GM12872 (cell line): ENCODE measurements around the gene DGLUCY.

Source experiments
- TF ChIP-seq, protein P1 (sequence below): IDR thresholded peaks from 3 replicates; pipeline ENCODE4 v1.5.1; 2011; ENCODE audit warnings: low read depth, mild to moderate bottlenecking, low read length, moderate library complexity; ENCODE audit not compliant: insufficient read depth

The DGLUCY gene

DNA sequence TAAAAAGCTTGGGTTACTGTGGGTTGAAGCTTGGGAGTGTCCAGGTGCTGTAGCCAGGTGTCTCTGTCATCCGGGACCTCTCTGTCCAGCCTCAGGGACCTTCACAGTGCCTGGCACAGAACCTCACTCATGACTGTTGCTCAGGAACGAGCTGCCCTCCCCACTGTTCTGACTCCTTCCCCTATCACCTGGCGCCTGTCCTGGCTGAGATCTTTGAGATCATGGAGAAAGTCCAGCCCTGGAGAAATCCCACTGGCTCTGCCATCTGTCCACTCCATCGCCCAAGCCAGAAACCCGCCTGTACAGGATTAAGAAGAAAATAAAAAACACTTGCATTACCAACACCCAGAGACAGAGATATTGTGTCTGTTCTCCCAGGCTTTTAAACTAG is 53.5 kb downstream of the DGLUCY start:
- TF ChIP-seq, protein P1, sequence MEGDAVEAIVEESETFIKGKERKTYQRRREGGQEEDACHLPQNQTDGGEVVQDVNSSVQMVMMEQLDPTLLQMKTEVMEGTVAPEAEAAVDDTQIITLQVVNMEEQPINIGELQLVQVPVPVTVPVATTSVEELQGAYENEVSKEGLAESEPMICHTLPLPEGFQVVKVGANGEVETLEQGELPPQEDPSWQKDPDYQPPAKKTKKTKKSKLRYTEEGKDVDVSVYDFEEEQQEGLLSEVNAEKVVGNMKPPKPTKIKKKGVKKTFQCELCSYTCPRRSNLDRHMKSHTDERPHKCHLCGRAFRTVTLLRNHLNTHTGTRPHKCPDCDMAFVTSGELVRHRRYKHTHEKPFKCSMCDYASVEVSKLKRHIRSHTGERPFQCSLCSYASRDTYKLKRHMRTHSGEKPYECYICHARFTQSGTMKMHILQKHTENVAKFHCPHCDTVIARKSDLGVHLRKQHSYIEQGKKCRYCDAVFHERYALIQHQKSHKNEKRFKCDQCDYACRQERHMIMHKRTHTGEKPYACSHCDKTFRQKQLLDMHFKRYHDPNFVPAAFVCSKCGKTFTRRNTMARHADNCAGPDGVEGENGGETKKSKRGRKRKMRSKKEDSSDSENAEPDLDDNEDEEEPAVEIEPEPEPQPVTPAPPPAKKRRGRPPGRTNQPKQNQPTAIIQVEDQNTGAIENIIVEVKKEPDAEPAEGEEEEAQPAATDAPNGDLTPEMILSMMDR, result no peak

DNA sequence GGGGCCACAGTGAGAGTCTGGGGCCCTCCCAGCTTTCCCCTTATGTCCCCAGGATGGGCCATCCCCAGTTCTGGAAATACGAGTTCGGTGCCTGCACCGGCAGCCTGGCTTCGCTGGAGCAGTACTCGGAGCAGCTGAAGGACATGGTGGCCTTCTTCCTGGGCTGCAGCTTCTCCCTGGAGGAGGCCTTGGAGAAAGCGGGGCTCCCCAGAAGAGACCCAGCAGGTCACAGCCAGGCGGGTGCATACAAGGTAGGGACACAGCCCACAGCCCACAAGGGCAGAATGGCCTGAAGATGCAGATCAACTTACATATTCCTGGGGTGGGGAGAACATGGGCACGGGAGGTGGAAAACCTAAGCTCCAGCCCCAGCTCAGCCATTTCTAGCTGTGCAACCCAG is 56.1 kb downstream of the DGLUCY start:
- TF ChIP-seq, protein P1, result no peak

DNA sequence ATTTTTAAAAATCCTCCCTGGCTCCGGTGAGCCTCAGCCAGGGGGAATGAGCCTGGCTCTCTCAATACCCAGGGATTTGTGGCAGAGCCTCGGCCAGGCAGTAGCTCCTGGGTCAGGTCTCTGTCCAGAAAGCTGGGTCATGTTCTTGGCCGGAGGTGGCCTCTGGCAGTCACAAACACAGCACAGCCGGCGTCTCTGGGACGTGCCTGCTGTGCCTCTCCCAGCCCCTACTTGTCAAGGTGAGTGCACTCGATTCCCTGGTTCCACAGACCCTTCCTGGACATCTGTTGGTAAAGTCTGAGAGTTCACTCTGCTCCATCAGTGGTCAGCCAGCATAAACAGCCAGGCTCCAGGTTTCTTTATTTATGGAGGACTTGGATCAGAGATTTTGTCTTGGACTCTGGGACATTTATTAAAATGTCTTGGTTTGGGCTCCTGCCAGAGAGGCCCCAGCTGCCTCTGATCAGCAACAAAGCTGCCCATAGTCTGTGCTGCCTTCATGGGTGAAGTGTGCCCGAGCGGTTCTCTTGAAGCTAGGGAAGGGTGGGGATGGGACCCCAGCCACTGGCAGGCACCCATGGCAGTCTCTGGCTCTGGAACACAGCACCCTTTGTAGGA is 56.7 kb downstream of the DGLUCY start:
- TF ChIP-seq, protein P1, result no peak

DNA sequence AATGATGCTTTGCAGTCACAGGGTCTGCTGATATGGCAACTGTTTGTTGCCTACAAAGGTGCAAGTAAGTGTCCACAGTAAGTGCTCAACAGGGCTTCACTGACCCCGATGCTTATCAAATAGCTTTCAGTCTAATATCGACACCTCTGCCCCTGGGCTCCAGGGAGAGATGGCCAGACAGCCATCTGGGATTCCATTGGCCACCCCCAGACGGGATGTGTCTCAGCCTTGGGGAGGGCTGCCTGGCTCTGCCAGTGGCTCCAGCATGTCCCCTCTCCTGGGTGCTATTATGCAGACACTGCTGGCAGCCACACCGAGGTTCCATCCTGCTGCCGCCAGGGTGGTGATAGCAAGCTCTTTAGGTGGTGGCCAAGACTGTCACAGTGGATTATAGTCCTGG is 57.4 kb downstream of the DGLUCY start:
- TF ChIP-seq, protein P1, result no peak

DNA sequence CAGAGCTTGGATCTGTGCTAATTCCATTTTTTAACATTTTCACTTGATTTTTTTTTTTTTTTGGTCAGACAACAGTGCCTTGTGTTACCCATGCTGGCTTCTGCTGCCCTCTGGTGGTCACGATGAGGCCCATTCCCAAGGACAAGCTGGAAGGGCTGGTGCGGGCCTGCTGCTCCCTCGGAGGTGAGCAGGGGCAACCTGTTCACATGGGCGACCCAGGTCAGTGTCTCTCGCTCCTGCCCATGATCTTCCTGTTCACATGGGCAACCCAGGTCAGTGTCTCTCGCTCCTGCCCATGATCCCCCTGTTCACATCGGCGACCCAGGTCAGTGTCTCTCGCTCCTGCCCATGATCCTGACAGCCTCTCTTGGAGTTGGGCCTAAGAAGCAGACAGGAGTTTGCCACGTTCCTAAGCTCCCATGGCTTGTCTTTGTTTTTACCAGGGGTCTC is 59.4 kb downstream of the DGLUCY start:
- TF ChIP-seq, protein P1, result peak; percentile 84

DNA sequence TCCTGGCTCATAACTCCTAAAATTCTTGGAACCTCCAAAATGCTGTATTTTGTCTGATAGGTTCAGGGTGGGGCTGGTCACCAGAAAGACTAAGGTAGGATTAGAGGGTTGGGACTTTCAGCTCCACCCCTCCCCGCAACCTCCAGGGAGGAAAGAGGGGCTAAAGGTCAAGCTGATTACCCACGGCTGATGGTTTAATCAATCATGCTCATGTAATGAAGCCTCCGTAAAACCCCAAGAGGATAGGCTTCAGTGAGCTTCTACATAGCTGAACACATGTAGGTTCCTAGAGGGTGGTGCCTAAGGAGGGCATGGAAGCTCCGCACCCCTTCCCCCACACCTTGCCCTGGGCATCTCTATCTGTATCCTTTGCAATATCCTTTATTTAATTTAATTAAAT is 60.0 kb downstream of the DGLUCY start:
- TF ChIP-seq, protein P1, result no peak

DNA sequence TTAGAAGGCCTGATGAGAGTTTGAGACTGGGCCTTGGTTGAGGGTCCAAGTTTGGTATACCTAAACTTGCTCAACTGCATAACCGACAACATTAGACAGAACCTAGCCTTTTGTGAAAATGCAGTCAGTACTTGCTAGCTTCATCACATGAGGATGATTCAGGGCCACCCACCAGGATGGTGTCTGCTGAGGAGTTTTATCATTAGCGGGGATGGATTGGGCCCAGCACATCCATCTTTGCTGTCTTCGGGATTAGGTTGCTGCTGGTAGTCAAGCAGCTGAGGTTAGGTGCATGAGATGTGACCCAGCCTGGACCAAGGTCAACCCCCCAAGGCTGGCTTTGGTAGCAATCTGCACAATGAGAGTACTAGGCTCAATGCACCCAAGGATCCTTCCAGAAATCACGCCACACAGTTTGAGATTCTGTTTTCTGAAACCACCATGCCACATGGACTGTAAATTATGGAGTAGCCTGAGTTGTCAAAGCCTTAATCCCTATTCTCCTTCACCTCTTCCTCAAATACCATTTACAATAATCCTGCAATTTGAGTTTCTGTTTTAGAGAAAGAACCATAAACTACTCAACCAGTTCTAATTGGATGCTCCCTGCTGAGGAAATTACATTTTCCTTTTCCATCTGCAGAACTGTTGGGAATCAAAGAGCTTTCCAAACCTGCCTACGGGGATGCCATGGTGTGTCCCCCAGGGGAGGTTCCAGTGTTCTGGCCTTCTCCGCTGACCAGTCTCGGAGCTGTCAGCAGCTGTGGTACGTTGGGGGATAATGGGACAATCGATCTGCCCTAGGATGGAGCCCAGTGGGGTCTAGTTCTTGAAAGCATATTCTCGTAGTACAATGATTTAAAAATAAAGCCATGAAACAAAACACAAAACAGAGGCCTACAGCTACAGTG is 61.7 kb downstream of the DGLUCY start:
- TF ChIP-seq, protein P1, result no peak
